HEK293 (cell line): Measurements from ENCODE around the gene WDFY3.

Experiments
- BCL11B ChIP-seq: fragments of 450-650 bp; formaldehyde crosslinking; IDR thresholded peaks from 2 replicates; pipeline ENCODE4 v1.5.1; 2016; ENCODE audit warnings: low read depth, missing biosample characterization, missing genetic modification characterization
- TCF7L2 ChIP-seq: IDR thresholded peaks from 2 replicates; pipeline ENCODE4 v1.6.1; 2011; ENCODE audit warnings: low read depth, mild to moderate bottlenecking, inconsistent platforms, low read length, moderate library complexity, borderline replicate concordance
- ZBTB17 ChIP-seq: fragments of 450-650 bp; formaldehyde crosslinking; IDR thresholded peaks from 2 replicates; pipeline ENCODE4 v1.5.1; 2016; ENCODE audit warnings: missing biosample characterization, missing genetic modification characterization
- ZBTB7A ChIP-seq: fragments of 450-650 bp; formaldehyde crosslinking; IDR thresholded peaks from 2 replicates; pipeline ENCODE4 v1.5.1; 2016; ENCODE audit warnings: low read depth, missing biosample characterization, missing genetic modification characterization
- ZNF292 ChIP-seq: fragments of 450-650 bp; formaldehyde crosslinking; IDR thresholded peaks from 2 replicates; pipeline ENCODE4 v1.5.1; 2016; ENCODE audit warnings: low read depth, missing biosample characterization, missing genetic modification characterization, borderline replicate concordance
- ZNF555 ChIP-seq: fragments of 450-650 bp; formaldehyde crosslinking; conservative IDR thresholded peaks from 2 replicates; pipeline ENCODE4 v1.5.1; 2017; ENCODE audit warnings: missing biosample characterization, mild to moderate bottlenecking, missing genetic modification characterization, inconsistent platforms
- ZNF837 ChIP-seq: fragments of 450-650 bp; formaldehyde crosslinking; IDR thresholded peaks from 2 replicates; pipeline ENCODE4 v1.5.1; 2016; ENCODE audit warnings: missing biosample characterization, missing genetic modification characterization
- TF ChIP-seq, protein P1 (sequence below): fragments of 450-650 bp; formaldehyde crosslinking; IDR thresholded peaks from 2 replicates; pipeline ENCODE4 v1.5.1; 2016; ENCODE audit warnings: missing biosample characterization, missing genetic modification characterization
- TF ChIP-seq, protein P2 (sequence below): fragments of 450-650 bp; formaldehyde crosslinking; IDR thresholded peaks from 2 replicates; pipeline ENCODE4 v1.5.1; 2016; ENCODE audit warnings: missing biosample characterization, missing genetic modification characterization

DNA sequence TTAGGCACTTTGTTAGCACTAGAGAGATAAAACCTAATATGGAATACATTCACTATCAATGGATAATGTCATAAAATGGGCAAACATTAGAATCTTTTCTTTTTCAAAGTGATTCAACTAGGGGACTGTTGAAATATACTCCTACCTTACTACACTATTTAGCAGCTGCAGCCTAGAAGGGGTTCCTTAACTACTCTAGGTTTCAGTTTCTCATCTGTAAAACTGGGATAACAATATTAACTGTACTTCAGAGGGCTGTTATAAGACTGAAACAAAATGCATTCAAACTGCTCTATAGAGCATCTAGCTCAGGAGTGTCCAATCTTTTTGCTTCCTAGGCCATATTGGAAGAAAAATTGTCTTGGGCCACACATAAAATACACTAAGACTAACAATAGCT is 236.1 kb downstream of the WDFY3 start:
- TF ChIP-seq, protein P1, sequence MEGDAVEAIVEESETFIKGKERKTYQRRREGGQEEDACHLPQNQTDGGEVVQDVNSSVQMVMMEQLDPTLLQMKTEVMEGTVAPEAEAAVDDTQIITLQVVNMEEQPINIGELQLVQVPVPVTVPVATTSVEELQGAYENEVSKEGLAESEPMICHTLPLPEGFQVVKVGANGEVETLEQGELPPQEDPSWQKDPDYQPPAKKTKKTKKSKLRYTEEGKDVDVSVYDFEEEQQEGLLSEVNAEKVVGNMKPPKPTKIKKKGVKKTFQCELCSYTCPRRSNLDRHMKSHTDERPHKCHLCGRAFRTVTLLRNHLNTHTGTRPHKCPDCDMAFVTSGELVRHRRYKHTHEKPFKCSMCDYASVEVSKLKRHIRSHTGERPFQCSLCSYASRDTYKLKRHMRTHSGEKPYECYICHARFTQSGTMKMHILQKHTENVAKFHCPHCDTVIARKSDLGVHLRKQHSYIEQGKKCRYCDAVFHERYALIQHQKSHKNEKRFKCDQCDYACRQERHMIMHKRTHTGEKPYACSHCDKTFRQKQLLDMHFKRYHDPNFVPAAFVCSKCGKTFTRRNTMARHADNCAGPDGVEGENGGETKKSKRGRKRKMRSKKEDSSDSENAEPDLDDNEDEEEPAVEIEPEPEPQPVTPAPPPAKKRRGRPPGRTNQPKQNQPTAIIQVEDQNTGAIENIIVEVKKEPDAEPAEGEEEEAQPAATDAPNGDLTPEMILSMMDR (tag by site-specific recombination): no peak
- TF ChIP-seq, protein P2, sequence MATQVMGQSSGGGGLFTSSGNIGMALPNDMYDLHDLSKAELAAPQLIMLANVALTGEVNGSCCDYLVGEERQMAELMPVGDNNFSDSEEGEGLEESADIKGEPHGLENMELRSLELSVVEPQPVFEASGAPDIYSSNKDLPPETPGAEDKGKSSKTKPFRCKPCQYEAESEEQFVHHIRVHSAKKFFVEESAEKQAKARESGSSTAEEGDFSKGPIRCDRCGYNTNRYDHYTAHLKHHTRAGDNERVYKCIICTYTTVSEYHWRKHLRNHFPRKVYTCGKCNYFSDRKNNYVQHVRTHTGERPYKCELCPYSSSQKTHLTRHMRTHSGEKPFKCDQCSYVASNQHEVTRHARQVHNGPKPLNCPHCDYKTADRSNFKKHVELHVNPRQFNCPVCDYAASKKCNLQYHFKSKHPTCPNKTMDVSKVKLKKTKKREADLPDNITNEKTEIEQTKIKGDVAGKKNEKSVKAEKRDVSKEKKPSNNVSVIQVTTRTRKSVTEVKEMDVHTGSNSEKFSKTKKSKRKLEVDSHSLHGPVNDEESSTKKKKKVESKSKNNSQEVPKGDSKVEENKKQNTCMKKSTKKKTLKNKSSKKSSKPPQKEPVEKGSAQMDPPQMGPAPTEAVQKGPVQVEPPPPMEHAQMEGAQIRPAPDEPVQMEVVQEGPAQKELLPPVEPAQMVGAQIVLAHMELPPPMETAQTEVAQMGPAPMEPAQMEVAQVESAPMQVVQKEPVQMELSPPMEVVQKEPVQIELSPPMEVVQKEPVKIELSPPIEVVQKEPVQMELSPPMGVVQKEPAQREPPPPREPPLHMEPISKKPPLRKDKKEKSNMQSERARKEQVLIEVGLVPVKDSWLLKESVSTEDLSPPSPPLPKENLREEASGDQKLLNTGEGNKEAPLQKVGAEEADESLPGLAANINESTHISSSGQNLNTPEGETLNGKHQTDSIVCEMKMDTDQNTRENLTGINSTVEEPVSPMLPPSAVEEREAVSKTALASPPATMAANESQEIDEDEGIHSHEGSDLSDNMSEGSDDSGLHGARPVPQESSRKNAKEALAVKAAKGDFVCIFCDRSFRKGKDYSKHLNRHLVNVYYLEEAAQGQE (tag by site-specific recombination): no peak
- TF ChIP-seq BCL11B (tag by site-specific recombination) (no peak), ZBTB7A (no peak), ZNF837 (tag by site-specific recombination) (no peak), TCF7L2 (no peak), ZNF292 (tag by site-specific recombination) (no peak), ZBTB17 (no peak), ZNF555 (tag by site-specific recombination) (no peak)
